ENCODE data around the gene TNFRSF12A. TPM values are rescaled to one million over a fixed set of nuclear protein-coding genes. Genes with fewer than 3 reads are reported as not detected.

TNFRSF12A gene
- total and polyA plus RNA-seq, 2 donors = 16.2 to 20.1 TPM

DNA sequence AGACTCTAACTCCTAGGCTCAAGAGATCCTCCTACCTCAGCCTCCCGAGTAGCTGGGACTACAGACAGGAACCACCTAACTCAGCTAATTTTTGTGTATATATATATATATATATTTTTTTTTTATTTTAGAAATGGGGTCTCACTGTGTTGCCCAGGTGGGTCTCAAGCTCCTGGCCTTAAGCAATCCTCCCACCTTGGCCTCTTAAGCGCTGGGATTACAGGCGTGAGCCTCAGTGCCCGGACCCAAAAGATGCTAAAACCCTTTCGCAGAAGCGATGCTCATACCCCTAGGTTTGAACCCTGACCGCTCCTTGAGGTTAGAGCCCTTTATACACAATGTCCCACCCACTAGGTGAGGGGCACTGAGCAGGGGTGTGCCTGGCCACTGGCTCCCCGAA, 9.7 kb upstream of the TNFRSF12A start:
- peaks cover 2% of the 10 kb centered on the region for H3K4me1 ChIP-seq (ENCODE audit: insufficient read depth)
- 81% methylated on average over 8 of the region's 8 CpGs for WGBS
- DNase-seq (ENCODE audit: extremely low spot score) = no peak
- no peak overlapping the region for H3K4me3 ChIP-seq (ENCODE audit: low read depth, low read length)
- H3K27ac ChIP-seq (ENCODE audit: low read depth) = no peak overlapping the region
- no peaks in the 10 kb centered on the region for H3K36me3 ChIP-seq (ENCODE audit: insufficient read depth)

DNA sequence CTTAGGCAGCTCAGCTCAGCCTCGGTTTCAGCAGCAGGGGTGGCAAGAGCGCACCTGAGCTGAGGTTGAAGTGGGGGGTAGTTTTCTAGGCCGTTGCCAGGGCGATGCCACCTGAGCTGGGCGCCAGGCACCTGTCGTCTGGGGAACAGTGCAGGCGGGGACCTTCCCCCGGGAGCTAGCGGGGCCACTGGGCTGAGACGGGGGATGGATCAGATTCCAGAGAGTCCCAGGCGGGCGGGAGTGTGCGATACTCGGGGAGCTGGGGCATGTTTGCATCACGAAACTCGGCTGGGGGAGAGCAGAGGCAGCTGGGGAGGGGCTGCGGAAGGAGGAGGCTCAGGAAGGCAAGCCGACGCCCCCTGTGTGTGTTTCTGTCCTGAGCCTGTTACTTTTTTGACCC, 7.9 kb upstream of the TNFRSF12A start:
- Histone ChIP-seq H3K36me3 (ENCODE audit: insufficient read depth) (no peaks in the 10 kb centered on the region), H3K4me1 (ENCODE audit: insufficient read depth) (peaks cover 2% of the 10 kb centered on the region), H3K4me3 (ENCODE audit: low read depth, low read length) (no peak overlapping the region), H3K27ac (ENCODE audit: low read depth) (no peak overlapping the region)
- no peak for DNase-seq (ENCODE audit: extremely low spot score)
- WGBS = 12% methylated on average over 19 of the region's 19 CpGs

DNA sequence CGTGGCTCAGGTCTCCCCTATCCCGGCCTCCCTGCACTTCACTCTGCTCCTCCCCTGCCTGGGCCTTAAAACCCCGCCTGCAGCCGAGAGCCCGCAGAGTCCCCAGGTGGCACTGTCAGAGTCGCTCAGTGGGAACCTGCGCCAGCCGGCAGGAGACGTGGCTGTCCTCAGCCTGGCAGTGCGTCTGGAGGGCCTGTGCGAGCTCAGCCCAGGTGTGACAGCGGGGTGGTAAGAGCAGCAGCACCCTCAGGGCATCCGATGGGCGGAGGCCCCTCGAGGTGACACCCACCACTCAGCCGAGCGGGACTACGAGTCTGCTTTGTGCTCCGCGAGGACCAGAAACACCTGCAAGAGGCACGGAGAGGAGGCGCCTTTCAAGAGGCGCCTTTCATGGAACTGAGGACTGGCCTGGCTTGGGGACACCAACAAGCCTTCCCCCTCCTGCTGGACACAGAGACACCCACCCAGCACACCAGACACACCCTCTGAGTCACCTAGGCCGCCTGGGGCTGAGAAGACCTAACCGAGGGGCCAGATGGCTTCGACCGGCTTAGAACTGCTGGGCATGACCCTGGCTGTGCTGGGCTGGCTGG, 7.2 kb upstream of the TNFRSF12A start, which contains the start of gene CLDN9:
CLDN9 (plus strand) TSS at position 96 of the 593 bp plus-strand sequence; CDS start at position 536, 440 bp downstream.
- WGBS = 32% methylated on average over 27 of the region's 27 CpGs
- H3K4me3 ChIP-seq (ENCODE audit: low read depth, low read length) = no peak within 1 kb of the TSS
- peaks cover 2% of the 10 kb centered on the region for H3K4me1 ChIP-seq (ENCODE audit: insufficient read depth)
- no peaks in the 10 kb centered on the region for H3K36me3 ChIP-seq (ENCODE audit: insufficient read depth)
- H3K27ac ChIP-seq (ENCODE audit: low read depth) = no peak within 1 kb of the TSS
- DNase-seq (ENCODE audit: extremely low spot score) = no peak

DNA sequence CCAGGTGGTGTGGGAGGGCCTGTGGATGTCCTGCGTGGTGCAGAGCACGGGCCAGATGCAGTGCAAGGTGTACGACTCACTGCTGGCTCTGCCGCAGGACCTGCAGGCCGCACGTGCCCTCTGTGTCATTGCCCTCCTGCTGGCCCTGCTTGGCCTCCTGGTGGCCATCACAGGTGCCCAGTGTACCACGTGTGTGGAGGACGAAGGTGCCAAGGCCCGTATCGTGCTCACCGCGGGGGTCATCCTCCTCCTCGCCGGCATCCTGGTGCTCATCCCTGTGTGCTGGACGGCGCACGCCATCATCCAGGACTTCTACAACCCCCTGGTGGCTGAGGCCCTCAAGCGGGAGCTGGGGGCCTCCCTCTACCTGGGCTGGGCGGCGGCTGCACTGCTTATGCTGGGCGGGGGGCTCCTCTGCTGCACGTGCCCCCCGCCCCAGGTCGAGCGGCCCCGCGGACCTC, 6.6 kb upstream of the TNFRSF12A start:
- H3K4me3 ChIP-seq (ENCODE audit: low read depth, low read length) = no peak overlapping the region
- DNase-seq (ENCODE audit: extremely low spot score) = no peak
- WGBS = 46% methylated on average over 27 of the region's 27 CpGs
- peaks cover 2% of the 10 kb centered on the region for H3K4me1 ChIP-seq (ENCODE audit: insufficient read depth)
- no peaks in the 10 kb centered on the region for H3K36me3 ChIP-seq (ENCODE audit: insufficient read depth)
- no peak overlapping the region for H3K27ac ChIP-seq (ENCODE audit: low read depth)

DNA sequence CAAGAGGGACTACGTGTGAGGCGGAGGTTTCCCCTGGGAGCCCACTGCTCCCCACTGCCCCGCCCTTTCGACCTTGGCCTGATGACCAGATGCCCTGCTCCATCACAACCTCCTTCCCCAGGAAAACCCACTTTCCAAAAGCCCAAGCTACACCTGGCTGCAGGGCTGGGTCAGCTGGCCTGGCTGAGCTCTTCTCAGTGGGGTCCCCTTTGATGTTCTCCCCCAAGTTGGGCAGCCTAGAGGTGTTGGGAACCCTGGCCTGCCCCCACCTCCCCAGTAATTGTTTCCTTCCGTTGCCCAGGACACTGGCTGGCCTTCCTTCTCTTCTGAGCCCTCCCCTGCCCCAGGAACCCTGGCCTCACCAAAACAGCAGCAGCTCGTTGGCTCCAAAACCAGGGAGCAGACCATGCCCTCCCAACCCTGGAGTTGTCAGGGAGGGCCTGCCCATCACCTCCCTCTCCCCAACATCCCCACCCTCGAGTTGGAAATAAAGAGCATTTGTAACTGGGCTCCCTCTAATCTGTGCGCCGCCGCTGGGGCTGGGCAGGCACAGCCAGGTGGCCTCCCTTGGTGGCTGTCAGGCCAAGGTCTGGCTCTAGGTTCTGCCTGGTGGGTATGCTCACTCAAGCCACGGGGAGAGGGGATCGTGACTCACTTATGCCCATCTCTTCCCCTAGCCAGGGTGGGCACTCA, 6.0 kb upstream of the TNFRSF12A start:
- Histone ChIP-seq H3K36me3 (ENCODE audit: insufficient read depth) (no peaks in the 10 kb centered on the region), H3K27ac (ENCODE audit: low read depth) (no peak overlapping the region), H3K4me1 (ENCODE audit: insufficient read depth) (no peaks in the 10 kb centered on the region), H3K4me3 (ENCODE audit: low read depth, low read length) (no peak overlapping the region)
- DNase-seq (ENCODE audit: extremely low spot score) = no peak
- 52% methylated on average over 12 of the region's 12 CpGs for WGBS

DNA sequence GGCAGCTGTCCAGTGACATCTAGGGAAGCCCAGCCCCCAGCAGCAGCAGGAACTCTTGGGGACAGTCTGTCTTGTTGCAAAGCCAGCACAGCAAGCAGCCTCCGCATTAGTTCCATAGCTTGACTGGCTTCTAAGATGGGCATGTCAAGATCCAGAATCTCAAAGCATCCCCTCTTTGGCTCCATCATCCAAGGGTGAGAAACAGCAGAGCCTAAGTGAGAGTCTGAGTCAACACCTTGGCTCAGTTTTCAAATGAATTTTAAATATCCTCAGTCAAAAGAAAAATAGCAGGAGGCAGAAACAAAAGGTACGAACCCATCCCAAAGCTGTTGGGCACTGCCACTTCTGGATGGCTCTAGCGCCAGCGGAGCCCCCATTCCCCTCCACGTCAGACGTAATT, 5.2 kb upstream of the TNFRSF12A start:
- 83% methylated on average over 6 of the region's 6 CpGs for WGBS
- Histone ChIP-seq H3K4me1 (ENCODE audit: insufficient read depth) (no peaks in the 10 kb centered on the region), H3K4me3 (ENCODE audit: low read depth, low read length) (no peak overlapping the region), H3K36me3 (ENCODE audit: insufficient read depth) (no peaks in the 10 kb centered on the region), H3K27ac (ENCODE audit: low read depth) (no peak overlapping the region)
- DNase-seq (ENCODE audit: extremely low spot score) = no peak

DNA sequence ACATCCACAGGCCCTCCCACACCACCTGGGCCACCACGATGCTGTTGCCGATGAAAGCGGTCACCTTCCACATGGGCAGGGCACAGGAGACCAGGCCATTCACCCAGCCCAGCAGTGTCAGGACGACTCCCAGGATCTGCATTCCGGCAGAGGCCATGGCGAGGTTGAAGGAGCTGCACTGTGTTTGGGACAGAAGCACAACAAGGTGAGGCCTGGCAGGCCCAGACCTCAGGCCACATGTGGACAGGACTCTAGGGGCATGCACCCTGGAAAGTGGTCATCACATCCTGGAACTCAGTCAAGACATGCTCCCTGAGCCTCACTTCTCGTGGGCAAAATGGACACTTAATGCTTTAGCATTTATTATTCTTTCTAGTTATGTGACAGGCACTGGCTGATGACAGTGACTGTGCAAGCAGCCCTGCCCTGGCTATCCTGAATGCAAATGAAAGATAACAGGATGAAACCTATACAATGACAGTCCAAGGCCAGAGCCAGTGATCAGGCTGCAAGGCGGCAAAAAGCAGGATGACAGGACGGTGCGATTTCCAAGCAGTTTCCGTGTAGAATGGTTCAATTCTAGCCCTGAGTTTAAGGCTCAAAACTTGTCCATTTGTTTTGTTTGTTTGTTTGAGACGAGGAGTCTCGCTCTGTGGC, 4.2 kb upstream of the TNFRSF12A start:
- no peak overlapping the region for H3K27ac ChIP-seq (ENCODE audit: low read depth)
- H3K36me3 ChIP-seq (ENCODE audit: insufficient read depth) = no peaks in the 10 kb centered on the region

DNA sequence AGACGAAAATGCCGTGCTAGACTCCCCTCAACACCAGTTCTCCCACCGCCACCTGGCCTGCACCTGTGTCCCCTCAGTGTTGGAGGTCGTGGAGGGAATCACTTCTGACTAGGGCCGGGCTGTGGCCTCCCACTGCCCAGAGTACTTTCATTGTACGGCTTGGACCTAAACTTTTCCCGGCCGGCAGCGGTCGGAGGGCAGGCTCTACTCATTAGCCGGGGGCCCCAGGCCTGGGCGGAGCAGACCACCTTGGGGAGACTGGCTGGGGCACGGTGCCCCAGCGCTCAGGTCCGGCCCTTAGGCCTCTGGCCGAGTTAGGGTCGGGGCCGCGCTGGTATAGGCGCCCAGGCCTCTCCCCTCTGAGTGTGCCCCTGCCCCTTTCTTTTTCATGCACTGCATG, 2.8 kb upstream of the TNFRSF12A start:
- H3K4me3 ChIP-seq (ENCODE audit: low read depth, low read length) = no peak overlapping the region
- 44% methylated on average over 20 of the region's 20 CpGs for WGBS
- no peak for DNase-seq (ENCODE audit: extremely low spot score)
- no peak overlapping the region for H3K27ac ChIP-seq (ENCODE audit: low read depth)
- H3K36me3 ChIP-seq (ENCODE audit: insufficient read depth) = no peaks in the 10 kb centered on the region
- peaks cover 2% of the 10 kb centered on the region for H3K4me1 ChIP-seq (ENCODE audit: insufficient read depth)

More for the DNA sequence above, 4.2 kb upstream of the TNFRSF12A start:
- Histone ChIP-seq H3K4me1 (ENCODE audit: insufficient read depth) (no peaks in the 10 kb centered on the region), H3K4me3 (ENCODE audit: low read depth, low read length) (no peak overlapping the region)
- no peak for DNase-seq (ENCODE audit: extremely low spot score)
- 84% methylated on average over 13 of the region's 13 CpGs for WGBS

DNA sequence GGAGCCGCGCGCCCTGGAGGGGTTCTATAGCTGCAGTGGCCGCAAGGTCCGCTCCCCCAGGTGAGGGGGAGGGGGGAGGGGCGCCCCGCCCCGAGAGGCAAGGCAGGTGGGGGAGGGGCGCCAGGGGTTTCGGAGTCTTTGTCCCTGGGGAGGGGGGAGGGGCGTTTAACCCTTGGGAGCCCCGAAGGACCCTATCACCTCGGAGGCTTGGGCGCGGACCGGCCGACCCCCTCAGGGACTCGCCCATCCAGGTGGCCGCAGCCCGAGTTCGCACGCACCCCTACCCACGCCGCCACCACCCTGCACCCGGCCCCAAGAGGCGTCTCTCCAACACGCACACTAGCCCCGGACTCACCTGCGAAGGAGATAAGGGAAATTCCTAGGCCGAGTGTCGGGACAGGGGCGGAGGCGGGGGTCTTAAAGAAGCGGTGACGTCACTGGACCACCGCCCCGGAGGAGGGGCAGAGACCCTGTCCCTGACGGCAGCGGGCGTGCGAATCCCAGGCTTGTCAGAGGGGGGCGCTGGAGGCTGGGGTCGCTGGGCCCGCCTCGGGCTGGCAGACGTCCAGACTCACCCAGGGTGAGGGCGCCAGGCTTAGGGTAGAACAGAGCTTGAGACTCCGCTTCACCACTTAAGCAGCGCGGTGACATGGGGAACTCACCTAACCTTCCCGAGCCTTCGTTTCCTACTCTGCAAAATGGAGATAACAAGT, 2.2 kb upstream of the TNFRSF12A start, which contains the start of gene CLDN6:
CLDN6 (minus strand) TSS at position 390 of the 713 bp plus-strand sequence. CDS start 2,162 bp downstream, outside the sequence.
- 5% methylated on average over 52 of the region's 52 CpGs for WGBS
- H3K27ac ChIP-seq (ENCODE audit: low read depth) = no peak within 1 kb of the TSS
- peaks cover 2% of the 10 kb centered on the region for H3K4me1 ChIP-seq (ENCODE audit: insufficient read depth)
- H3K36me3 ChIP-seq (ENCODE audit: insufficient read depth) = no peaks in the 10 kb centered on the region
- H3K4me3 ChIP-seq (ENCODE audit: low read depth, low read length) = no peak within 1 kb of the TSS
- no peak for DNase-seq (ENCODE audit: extremely low spot score)

DNA sequence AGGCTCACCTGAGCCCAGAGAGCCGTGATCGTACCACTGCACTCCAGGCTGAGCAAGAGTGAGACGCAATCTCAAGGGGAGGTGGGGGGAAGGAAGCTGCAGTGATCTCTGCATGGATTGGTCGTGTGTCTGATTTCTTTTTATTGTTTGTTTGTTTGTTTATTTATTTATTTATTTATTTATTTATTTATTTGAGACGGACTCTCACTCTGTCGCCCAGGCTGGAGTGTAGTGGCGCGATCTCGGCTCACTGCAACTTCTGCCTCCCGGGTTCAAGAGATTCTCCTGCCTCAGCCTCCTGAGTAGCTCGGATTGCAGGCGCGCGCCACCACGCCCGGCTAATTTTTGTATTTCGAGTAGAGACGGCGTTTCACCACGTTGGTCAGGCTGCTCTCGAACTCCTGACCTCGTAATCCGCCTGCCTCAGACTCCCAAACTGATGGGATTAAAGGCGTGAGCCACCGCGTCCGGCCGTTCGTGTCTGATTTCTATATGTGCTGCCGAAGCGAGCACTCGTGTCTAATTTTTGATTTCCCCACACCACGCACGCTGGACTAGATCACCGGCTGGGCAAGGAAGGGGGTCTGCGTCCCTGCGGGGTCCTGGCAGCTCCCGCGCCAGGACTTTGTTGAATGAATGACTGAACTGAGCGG, 448 bp upstream of the TNFRSF12A start:
- Histone ChIP-seq H3K4me3 (ENCODE audit: low read depth, low read length) (peak overlapping the region; percentile 48), H3K27ac (ENCODE audit: low read depth) (no peak overlapping the region), H3K36me3 (ENCODE audit: insufficient read depth) (no peaks in the 10 kb centered on the region), H3K4me1 (ENCODE audit: insufficient read depth) (peaks cover 2% of the 10 kb centered on the region)
- DNase-seq (ENCODE audit: extremely low spot score) = no peak
- 29% methylated on average over 40 of the region's 40 CpGs for WGBS

DNA sequence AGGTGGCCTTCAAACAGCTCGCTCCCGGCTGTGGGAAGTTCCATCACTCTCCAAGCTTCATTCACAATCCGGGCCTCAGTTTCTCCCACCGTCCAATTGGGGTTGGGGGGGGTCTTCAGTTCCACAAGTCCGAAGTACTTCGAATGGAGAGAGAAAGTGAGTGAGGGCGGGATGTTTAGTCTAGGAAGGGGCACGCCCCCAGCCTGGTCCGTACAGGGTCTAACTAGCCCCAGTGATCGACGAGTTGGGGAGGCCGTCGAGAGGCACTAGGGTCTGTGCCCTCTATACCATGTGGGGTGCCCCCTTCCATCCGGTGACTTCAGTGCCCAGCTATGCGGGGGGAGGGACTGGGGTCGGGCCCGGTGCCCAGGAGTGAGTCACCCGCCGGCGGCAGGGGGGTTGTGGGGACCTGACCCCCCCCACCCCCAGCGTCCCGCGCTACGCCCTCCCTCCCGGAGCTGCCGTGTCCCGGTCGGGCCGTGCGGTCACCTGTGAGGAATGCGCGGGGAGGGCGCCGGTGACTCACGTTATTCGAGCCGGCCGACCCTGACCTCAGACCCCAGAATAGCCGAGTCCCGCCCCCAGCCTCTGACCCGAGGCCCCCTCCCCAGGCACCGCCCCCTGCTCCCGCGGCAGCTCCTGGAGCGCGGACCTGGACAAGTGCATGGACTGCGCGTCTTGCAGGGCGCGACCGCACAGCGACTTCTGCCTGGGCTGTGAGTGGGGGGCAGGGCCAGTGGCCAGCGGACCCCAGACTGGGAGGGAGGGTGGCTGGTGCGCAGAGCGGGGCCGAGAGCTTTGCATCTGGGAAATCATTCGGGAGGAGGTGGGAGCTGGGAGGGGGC, 658 bp downstream of the TNFRSF12A start:
- no peak for DNase-seq (ENCODE audit: extremely low spot score)
- Histone ChIP-seq H3K4me1 (ENCODE audit: insufficient read depth) (peaks cover 2% of the 10 kb centered on the region), H3K36me3 (ENCODE audit: insufficient read depth) (no peaks in the 10 kb centered on the region), H3K27ac (ENCODE audit: low read depth) (peak overlapping the region; percentile 89), H3K4me3 (ENCODE audit: low read depth, low read length) (peak overlapping the region; percentile 48)
- under 1% methylated on average over 57 of the region's 57 CpGs for WGBS

DNA sequence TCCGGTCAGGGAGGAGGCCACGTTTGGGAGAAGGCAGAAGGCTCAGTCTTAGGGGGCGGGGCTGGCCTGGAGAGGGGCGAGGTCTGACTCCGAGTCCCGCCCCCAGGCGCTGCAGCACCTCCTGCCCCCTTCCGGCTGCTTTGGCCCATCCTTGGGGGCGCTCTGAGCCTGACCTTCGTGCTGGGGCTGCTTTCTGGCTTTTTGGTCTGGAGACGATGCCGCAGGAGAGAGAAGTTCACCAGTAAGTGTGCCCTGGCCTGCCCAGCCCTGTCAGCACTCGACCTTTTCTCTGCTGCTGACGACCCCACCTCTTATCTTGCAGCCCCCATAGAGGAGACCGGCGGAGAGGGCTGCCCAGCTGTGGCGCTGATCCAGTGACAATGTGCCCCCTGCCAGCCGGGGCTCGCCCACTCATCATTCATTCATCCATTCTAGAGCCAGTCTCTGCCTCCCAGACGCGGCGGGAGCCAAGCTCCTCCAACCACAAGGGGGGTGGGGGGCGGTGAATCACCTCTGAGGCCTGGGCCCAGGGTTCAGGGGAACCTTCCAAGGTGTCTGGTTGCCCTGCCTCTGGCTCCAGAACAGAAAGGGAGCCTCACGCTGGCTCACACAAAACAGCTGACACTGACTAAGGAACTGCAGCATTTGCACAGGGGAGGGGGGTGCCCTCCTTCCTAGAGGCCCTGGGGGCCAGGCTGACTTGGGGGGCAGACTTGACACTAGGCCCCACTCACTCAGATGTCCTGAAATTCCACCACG, 1.5 kb downstream of the TNFRSF12A start:
- Histone ChIP-seq H3K36me3 (ENCODE audit: insufficient read depth) (no peaks in the 10 kb centered on the region), H3K27ac (ENCODE audit: low read depth) (peak overlapping the region; percentile 89), H3K4me1 (ENCODE audit: insufficient read depth) (peaks cover 2% of the 10 kb centered on the region), H3K4me3 (ENCODE audit: low read depth, low read length) (peak overlapping the region; percentile 48)
- DNase-seq (ENCODE audit: extremely low spot score) = no peak
- 6% methylated on average over 25 of the region's 25 CpGs for WGBS

Data from urinary bladder (tissue), 4 donors.